SW 1271 (cell line): ENCODE measurements around the gene ALDH3A2.

Experiments used
- DNase-seq, 2 experiments: peaks; one replicate each; lab custom pipeline; 2025; lab: John Stamatoyannopoulos, UW

The ALDH3A2 gene

DNA sequence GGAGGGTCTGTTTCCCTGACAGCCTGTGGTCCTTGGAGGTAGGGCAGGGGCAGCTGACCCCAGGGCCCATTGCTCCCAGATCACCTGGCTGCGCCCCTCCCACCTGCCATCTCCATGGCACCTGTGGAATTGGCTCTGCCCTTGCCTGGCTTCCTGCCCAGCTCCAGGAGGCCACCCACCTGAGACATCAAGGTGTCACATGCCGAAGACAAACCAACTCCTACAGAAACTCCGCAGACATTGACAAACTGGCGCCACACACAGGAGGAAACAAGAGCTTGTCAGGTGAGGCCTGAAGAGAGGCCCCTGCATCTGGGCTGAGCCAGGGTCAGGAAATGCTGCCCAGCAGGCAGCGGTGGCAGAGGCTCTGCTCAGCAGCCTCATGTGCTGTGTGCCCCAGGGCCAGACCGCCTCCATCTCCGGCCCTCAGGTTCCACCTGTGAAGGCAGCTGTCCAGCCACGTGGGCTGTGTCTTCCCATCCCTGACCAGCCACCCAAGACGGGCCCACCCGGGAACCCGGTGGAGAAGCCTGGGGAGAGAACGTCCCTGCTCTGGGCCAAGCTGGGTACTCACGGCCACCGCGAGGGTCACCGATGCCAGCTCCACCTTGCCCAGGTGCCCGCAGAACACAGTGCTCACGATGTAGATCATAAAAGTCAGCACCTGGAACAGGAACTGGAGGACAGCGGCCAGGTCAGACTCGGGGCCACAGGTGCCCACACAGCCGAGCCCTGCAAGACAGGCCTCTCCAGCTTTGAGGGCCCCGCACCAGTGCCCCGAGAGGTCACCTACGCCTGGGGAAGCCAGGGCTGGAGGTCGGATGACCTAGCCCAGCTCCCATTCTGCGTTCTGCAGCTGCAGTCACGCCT, 66.2 kb downstream of the ALDH3A2 start:
- DNase-seq: no peak

DNA sequence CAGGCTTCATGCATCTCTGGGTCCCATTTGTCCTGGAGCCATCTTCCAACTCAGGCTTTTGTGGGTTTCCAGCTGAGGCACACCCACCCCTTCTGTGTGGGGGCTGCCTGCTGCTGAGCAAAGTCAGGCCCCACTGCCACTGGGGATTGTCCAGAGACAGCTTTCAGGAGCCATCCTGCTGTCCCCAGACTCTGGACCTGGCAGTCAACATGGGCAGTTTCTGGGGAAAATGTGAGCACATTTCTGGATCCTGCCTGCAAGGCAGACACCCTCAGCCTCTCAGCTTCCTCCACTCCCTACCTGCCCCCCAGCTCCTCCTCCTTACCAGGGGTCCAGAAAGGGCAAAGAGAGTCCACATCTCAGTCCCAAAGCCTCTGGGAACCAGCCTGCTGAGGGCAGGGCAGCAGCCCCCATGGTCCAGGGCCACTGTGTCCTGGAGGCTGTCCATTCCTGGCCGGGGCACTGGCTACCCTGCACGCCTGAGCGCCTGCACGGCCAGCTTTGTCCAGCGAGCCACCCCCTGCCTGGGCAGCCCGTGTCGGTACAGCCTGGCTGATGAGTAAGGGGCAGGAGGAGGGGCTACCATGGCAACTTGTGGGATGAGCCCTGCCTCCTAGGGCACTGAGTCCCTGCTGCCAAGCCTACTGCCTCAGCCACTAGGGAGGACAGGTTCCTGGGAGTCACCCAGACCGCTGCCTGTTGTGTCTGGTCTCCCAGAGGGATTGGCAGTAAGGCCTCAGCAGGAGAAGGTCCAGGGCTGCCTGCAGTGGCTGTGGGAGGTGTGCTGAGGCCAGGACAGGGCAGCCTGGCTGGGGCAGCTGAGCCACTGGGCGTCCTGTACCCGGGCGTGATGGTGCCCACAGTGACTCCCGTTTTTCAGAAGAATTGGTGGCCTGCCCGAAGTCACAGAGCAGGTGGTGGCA, 67.8 kb downstream of the ALDH3A2 start, which contains the start of gene SLC47A2:
Gene SLC47A2, minus strand, starts transcription at position 477 of the 923 bp plus-strand sequence. Its CDS starts 29 bp downstream, at position 448.
- DNase-seq: no peak

GRCh38 chr17:19717031-19717360, 68.4 kb downstream of the ALDH3A2 start:
- DNase-seq: no peak

GRCh38 chr17:19717411-19717908, 68.9 kb downstream of the ALDH3A2 start:
- no peak for DNase-seq

DNA sequence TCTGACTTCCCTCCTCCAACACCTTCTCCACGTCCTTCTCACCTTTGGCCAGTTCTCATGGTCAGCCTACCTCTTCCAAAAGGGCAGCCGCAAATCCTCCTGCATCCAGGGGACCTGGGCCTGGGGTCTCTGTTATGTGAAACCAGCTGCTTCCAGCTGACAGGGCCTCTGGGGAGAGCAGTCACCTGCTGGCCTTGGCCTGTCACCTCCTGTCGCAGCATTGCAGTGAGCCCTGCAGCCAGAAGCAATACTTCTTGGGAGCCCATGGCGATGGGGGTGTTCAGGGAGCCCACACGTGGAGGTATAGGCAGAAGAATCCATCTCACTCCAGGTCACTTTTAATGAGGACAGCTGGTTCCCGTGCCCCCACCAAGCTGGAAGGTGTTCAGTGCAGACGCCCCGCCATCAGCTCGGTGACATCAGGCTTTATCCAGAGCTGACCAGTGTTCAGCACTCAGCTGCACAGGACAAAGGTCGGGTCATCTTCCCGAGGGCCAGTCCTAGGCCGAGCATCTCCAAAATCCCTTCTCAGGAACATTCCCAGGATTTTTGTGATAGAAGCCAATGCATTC, 69.6 kb downstream of the ALDH3A2 start:
- no peak for DNase-seq

- no peak for DNase-seq
Observed at GRCh38 chr17:19718613-19719354, 70.2 kb downstream of the ALDH3A2 start.

DNA sequence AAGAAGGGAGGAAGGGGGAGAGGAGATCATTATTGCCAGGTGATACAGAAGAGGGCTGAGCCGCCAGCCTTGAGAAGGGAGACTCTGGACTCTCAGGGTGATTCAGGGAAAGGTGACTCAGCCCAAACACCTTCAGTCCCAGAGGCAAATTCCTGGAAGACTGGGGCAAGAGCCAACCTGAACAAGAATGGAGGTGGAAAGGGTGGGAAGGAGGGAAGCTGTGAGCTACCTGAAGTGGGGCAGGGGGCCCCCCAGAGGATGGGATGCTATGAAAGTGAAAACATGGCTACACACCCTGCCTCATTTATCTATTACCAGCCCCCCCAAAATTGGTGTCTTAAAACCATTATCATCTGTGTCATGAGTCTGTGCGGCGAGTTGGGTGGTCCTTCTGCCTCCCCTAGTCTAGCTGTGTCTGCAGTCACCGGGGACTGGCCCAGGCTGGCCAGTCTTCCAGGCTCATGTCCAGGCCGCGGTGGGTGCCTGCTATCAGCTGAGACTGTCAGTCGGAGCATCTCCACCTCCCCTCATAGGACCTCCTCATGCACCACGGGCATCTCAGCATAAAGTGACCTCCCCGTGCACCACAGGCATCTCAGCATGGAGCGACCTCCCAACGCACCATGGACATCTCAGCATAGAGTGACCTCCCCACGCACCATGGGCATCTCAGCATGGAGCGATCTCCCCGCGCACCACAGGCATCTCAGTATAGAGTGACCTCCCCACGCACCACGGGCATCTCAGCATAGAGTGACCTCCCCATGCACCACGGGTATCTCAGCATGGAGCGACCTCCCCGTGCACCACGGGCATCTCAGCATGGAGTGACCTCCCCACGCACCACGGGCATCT, 71.0 kb downstream of the ALDH3A2 start:
- DNase-seq: no peak

GRCh38 chr17:19720210-19720475, 71.6 kb downstream of the ALDH3A2 start:
- no peak for DNase-seq

DNA sequence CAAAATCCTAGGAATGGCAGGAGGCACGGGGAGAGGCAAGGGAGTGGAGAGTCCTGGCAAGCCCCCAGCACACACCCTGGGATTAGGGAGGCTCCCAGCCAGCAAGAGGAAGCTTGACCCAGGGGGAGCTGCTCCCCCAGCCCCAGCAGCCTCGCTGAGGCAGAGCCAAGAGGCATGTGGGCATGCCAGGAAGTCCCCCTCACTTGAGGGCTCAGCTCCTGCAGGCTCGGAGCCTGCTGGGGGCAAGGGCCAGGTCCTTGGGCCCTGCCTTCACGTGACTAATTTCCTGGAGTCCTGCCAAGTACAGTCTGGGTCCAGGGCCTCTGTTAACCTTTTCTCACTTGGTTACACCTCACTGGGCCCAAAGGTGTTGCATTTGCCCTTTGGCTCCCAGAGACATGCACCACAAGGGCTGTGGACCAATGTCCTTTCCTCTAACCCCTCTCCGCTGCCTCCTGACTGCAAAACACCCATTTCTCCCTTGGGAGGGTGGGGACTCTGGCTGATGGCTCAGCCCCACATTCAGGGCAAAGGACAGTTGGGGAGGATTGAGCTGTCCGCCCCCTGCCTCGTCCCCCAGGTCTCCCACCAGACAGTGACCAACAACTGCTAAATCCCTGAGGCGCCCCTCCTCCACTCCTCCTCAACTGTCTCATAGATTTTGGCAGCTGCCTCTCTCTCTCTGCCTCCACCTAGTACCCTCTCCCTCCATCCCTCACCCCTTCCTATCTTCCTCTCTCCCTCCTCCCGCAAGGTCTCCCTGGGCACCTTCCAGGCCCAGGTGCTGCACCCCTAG, 72.3 kb downstream of the ALDH3A2 start:
- DNase-seq: no peak

DNA sequence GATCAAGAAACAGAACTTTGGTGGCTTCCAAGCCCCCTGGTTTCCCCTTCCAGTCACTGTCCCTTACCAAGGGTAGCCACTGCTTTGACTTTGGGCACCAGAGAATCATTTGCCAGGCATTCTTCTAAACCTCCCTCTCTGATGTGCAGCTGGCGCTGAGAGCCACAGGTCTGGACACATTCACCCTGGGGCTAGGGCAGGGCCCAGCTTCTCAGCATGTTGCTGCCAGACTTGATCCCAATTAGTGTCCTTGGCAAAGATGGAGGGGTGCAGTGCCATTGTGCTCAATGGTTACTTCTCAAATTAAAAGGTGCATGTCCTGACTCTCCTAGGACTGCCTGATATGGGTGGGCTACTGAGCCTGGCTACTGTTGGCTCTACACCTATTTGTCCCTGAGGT, 75.4 kb downstream of the ALDH3A2 start:
- DNase-seq: no peak

DNA sequence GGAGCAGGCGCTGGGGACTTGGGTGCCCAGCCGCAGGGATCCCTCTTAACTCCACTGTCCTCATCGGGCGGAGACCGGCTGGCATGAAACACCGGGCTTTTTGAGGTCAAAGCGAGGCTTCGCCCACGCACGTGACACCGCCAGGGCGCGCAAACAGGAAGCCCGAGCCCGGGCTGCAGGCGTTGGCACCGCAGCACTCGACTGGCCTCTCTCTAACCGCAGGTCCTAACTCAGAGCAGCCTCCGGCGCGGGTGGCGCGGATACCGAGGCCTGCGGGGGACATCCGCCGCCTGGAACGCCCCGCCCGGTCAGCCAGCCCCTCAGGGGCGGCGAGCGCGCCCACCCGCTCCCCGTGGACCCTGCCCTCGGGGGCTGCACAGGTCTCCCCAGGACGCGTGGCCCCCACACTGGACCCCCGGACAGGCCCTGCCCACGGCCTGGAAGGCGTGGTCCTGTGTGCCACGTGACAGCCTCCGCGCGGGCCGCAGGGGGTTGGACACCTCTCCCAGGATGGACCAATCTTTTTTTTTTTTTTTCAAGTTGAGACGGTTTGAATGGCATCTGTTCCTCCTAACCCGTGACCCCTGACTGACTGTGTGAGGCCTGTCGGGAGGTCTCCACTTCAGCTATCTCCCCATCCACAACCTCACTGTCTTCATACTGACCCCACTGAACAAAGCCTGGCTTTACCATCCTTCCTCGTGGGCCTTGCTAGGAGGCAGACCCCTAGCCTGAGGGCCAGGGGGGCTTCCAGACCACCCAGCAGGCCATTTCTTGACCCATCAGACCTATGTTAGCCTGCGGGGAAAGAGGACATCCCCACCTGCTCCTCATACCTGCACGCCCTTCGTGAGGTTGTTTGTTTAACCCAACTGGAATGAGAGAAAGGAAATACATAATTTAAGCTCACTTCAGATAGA, 76.2 kb downstream of the ALDH3A2 start:
- DNase-seq: no peak

- no peak for DNase-seq
Observed at GRCh38 chr17:19725486-19725885, 76.9 kb downstream of the ALDH3A2 start.

- no peak for DNase-seq
Observed at GRCh38 chr17:19726631-19727376, 78.3 kb downstream of the ALDH3A2 start.
